WI38 (cell line): Measurements from ENCODE around the gene NFKBIA.
"Not testable (repeated sequence)": the region's sequence is repeated elsewhere in the genome, so short reads cannot be mapped to it uniquely, and the experiment has no call there.

Source experiments
- H3K4me3 ChIP-seq: 2 replicates; pipeline ENCODE4 v1.5.1; 2011; ENCODE audit warnings: low read depth, mild to moderate bottlenecking, control low read depth, low read length
- TF ChIP-seq, protein P1 (sequence below): IDR thresholded peaks from 2 replicates; pipeline ENCODE4 v1.5.1; 2012; ENCODE audit warnings: low read depth, mild to moderate bottlenecking, control low read depth, low read length

Gene NFKBIA

DNA sequence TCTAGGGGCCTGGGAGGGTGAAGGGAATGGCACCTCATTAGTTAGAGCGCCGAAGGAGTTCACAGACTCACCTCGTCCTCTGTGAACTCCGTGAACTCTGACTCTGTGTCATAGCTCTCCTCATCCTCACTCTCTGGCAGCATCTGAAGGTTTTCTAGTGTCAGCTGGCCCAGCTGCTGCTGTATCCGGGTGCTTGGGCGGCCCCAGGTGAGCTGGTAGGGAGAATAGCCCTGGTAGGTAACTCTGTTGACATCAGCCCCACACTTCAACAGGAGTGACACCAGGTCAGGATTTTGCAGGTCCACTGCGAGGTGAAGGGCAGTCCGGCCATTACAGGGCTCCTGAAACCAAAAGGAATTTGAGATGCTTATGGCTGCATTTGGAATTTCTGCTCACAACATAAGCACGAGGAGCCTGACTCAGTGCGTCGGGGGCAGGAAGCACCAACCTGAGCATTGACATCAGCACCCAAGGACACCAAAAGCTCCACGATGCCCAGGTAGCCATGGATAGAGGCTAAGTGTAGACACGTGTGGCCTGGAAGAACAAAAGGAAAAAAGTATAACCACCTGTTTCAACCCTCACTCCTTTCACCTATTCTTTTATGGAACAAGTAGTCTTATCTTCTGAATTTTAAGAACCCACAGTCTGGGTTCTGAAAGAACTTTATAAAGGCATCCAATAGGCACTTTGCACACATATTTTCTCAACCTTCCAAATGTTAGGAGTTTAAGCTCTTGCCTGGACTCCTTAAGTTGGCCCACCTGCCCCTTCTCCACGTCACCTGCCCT lies 2.0 kb downstream of the NFKBIA start:
- TF ChIP-seq, protein P1, sequence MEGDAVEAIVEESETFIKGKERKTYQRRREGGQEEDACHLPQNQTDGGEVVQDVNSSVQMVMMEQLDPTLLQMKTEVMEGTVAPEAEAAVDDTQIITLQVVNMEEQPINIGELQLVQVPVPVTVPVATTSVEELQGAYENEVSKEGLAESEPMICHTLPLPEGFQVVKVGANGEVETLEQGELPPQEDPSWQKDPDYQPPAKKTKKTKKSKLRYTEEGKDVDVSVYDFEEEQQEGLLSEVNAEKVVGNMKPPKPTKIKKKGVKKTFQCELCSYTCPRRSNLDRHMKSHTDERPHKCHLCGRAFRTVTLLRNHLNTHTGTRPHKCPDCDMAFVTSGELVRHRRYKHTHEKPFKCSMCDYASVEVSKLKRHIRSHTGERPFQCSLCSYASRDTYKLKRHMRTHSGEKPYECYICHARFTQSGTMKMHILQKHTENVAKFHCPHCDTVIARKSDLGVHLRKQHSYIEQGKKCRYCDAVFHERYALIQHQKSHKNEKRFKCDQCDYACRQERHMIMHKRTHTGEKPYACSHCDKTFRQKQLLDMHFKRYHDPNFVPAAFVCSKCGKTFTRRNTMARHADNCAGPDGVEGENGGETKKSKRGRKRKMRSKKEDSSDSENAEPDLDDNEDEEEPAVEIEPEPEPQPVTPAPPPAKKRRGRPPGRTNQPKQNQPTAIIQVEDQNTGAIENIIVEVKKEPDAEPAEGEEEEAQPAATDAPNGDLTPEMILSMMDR: no peak
- peak overlapping the region; percentile 84 for H3K4me3 ChIP-seq

DNA sequence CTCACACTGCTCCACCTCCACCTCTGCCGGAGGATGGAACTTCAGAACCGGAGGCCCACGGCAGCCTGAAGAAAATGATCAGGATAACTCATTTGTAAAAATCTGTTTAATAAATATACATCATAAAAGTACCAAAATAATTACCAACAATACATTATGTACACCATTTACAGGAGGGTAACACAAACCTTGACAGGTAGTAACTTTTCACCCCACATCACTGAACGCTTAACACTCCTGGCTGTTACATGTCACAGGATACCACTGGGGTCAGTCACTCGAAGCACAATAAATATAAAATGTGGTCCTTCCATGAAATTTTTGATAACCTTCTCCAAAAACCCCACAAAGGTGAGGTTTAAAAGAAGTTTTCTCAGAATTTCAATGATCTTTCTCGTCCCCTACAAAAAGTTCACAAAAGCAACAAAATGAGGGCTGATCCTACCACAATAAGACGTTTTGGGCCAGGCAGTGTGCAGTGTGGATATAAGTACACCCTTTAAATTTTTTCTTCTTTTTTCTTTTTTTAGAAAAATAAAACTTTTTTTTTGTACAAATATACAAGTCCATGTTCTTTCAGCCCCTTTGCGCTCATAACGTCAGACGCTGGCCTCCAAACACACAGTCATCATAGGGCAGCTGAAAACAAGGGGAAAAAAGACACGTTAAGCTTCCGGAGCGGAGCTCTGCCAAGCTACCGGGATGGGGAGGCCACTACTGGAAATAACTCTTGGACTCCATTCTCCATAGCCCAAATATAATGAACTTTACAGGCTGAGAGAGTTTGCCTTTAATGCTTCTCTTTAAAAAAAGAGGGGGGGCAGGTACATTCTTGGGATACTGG lies 2.9 kb downstream of the NFKBIA start:
- peak overlapping the region; percentile 84 for H3K4me3 ChIP-seq
- TF ChIP-seq, protein P1: no peak

DNA sequence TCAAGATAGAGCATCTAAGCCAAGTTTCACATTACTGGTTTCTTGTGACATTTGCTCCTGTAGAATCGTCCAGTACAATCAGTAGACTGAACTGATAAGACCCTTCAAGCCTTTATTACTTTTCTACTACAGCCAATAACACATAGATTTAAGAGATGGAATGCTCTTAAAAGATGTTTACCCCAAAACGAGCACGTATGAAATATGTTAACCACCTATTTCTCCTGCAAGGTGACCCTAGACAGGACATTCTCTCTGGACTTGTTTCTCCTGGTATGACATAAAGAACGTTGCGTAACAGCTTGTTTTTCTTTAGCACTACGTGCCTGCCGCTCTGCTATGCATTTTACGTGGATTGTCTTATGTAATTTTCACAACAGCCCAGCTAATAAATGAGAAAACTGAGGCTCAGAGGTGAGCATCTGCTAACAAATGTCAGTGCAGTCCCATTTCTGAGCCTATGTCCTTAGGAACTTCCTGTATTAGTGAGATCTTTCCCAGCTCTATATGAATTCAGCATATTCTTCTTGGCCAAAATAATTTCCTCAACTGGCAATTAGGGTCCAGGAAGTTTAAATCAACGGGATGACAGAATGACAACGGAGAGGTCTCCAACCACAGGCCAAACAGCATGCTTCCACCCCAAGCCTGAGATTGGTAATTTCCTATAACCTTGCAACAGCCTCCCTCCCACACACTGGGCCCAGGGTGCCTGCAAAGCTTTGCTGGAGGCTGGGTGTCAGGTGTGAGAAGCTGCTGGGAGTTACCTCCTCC lies 3.7 kb downstream of the NFKBIA start:
- TF ChIP-seq, protein P1: no peak
- H3K4me3 ChIP-seq: peak overlapping the region; percentile 84

DNA sequence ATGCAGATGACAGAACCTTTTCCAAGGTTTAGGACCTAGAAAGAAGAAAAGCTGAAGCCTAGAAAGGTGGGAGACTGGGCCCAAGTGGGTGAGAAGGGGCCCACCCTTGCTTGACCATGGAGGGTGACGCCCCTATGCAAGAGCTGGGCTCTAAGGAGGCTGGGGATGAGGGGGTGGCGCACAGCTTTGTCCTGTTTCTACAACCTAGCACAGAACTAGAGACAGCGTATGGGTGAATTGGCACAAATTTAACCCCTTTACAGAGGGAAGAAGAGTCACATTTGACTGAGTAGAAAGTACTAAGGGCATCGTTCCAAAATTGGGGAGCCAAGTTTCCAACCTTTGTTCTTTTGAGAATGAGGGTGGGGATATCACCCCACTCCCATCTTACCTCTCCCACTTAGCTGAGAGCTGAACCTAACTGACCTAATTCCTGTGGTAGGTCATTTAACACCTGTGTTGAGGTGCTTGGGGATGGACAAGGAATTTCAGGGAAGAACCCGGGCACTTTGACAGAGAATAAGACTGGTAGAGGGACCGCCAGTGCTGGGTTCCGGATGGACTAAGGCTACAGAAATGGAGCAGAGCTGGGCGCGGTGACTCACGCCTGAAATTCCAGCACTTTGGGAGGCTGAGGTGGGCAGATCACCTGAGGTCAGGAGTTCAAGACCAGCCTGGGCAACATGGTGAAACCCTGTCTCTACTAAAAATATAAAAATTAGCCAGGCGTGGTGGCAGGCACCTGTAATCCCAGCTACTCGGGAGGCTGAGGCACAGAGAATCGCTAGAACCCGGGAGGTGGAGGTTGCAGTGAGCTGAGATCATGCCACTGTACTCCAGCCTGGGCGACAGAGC lies 5.2 kb downstream of the NFKBIA start:
- H3K4me3 ChIP-seq: no peak overlapping the region
- TF ChIP-seq, protein P1: no peak

DNA sequence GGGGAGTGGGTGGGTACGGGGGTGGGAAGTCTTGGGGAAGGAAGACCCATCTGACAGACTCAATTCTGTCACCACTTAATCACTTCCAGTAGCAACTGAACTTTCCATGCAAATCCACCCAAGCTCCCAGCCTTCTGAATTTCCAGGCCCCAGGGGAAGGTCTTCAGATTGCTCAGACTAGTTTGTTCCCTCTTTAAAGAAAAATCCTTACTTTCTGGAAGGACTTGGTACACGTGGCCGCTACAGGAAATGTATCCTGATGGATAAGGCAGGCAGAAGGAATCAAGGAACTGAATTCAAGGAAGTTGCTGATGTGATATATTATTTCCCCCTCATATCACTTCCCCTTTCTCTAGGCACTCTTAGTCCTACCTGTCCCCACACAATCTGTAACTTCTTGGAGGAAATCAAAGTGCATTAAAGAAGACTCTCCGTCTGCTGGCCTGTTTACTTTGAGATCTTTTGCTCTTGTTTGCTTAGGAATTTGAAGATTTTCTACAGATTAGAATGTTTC lies 6.4 kb downstream of the NFKBIA start:
- H3K4me3 ChIP-seq: no peak overlapping the region
- TF ChIP-seq, protein P1: no peak

DNA sequence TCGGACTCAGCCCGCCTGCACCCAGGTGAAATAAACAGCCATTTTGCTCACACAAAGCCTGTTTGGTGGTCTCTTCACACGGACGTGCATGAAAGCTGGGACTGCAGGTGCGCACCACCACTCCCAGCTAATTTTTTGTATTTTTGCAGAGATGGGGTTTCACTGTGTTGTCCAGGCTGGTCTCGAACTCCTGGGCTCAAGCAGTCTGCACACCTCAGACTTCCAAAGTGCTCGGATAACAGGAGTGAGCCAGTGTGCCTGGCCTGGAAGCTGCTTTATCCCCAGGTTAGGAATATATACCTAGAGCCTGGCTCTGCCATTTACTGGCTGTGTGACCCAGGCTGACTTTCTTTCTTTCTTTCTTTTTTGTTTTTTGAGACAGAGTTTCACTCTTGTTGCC lies 7.9 kb downstream of the NFKBIA start:
- H3K4me3 ChIP-seq: not testable (repeated sequence)
